ENCODE results near the gene SSBP4.

DNA sequence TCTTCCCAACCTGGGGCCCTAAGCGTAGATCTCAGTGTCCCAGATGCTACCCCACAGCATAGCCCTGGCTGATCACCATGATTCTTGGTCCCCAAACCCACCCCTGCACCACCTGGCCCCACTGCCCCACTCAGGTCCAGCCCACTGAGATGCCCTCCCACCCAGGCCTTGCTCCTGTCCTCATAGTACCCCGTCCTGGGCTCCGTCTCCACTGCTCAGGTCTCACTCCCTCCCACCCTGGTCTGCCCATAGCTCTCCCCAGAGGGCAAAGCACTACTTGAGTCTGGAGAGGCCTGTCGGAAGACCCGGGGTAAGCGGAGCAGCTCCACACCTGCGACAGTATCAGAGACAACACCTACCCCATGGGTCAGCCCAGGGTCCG lies 54.5 kb downstream of the SSBP4 start:
- TF ChIP-seq, protein P1, sequence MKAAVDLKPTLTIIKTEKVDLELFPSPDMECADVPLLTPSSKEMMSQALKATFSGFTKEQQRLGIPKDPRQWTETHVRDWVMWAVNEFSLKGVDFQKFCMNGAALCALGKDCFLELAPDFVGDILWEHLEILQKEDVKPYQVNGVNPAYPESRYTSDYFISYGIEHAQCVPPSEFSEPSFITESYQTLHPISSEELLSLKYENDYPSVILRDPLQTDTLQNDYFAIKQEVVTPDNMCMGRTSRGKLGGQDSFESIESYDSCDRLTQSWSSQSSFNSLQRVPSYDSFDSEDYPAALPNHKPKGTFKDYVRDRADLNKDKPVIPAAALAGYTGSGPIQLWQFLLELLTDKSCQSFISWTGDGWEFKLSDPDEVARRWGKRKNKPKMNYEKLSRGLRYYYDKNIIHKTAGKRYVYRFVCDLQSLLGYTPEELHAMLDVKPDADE (IDR thresholded peaks at IDR 0.05), result no peak
- TF ChIP-seq POLR2AphosphoS5 (IDR thresholded peaks at IDR 0.05; ENCODE audit: low read depth) (no peak), EZH2 (IDR thresholded peaks at IDR 0.05; ENCODE audit: low read depth, unreplicated experiment) (no peak)
- TF ChIP-seq, protein P2, sequence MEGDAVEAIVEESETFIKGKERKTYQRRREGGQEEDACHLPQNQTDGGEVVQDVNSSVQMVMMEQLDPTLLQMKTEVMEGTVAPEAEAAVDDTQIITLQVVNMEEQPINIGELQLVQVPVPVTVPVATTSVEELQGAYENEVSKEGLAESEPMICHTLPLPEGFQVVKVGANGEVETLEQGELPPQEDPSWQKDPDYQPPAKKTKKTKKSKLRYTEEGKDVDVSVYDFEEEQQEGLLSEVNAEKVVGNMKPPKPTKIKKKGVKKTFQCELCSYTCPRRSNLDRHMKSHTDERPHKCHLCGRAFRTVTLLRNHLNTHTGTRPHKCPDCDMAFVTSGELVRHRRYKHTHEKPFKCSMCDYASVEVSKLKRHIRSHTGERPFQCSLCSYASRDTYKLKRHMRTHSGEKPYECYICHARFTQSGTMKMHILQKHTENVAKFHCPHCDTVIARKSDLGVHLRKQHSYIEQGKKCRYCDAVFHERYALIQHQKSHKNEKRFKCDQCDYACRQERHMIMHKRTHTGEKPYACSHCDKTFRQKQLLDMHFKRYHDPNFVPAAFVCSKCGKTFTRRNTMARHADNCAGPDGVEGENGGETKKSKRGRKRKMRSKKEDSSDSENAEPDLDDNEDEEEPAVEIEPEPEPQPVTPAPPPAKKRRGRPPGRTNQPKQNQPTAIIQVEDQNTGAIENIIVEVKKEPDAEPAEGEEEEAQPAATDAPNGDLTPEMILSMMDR (conservative IDR thresholded peaks at IDR 0.05; ENCODE audit: low read depth in 2 of 2), result no peak
